Measurements from ENCODE around the gene RGSL1.

RGSL1 gene

GRCh38 chr1:182570611-182570970 is 120.6 kb downstream of the RGSL1 start:
- no peak overlapping the region for H4K8ac ChIP-seq (ENCODE audit: low read depth, low read length)
- H2AK5ac ChIP-seq (ENCODE audit: low read length) = no peak overlapping the region
- no peak overlapping the region for H3K4me3 ChIP-seq (ENCODE audit: low read length)
- H3K18ac ChIP-seq (ENCODE audit: low read length) = no peak overlapping the region
- H3K79me2 ChIP-seq (ENCODE audit: control insufficient read depth, insufficient read depth, low read length) = no peaks in the 10 kb centered on the region
- H2BK120ac ChIP-seq (ENCODE audit: low read depth, low read length) = no peak overlapping the region
- no peak overlapping the region for H3K4ac ChIP-seq (ENCODE audit: low read depth, low read length)
- H3K9ac ChIP-seq (ENCODE audit: low read length) = no peak overlapping the region
- H3K79me1 ChIP-seq (ENCODE audit: low read length) = no peaks in the 10 kb centered on the region
- no peak overlapping the region for H2BK5ac ChIP-seq (ENCODE audit: low read length)
- no CpG with 5 or more reads among the region's 2 CpGs for whole genome bisulfite sequencing (ENCODE audit: extremely low coverage, insufficient coverage, low lambda C conversion rate)
- no peak overlapping the region for H3K27ac ChIP-seq (ENCODE audit: low read depth, low read length)
- no peak for DNase-seq
- H3K4me1 ChIP-seq (ENCODE audit: control insufficient read depth, low read depth, low read length) = no peaks in the 10 kb centered on the region
- H3K56ac ChIP-seq (ENCODE audit: low read length) = no peak overlapping the region
- no peak overlapping the region for H3K23ac ChIP-seq (ENCODE audit: low read length)
- H3K36me3 ChIP-seq (ENCODE audit: control insufficient read depth, insufficient read depth, low read length) = no peaks in the 10 kb centered on the region
- H2BK15ac ChIP-seq (replicated peaks; ENCODE audit: low read depth) = no peak overlapping the region
- H4K5ac ChIP-seq (ENCODE audit: low read length) = no peak overlapping the region
- H3K4me2 ChIP-seq (ENCODE audit: low read length) = no peak overlapping the region
- H3K27me3 ChIP-seq (ENCODE audit: insufficient read depth, low read length, poor library complexity) = no peaks in the 10 kb centered on the region

- Histone ChIP-seq H3K9ac (ENCODE audit: low read length) (no peak overlapping the region), H2BK15ac (replicated peaks; ENCODE audit: low read depth) (no peak overlapping the region), H3K79me1 (ENCODE audit: low read length) (no peaks in the 10 kb centered on the region), H3K27me3 (ENCODE audit: insufficient read depth, low read length, poor library complexity) (no peaks in the 10 kb centered on the region), H3K4ac (ENCODE audit: low read depth, low read length) (no peak overlapping the region), H3K4me3 (ENCODE audit: low read length) (no peak overlapping the region), H2AK5ac (ENCODE audit: low read length) (no peak overlapping the region), H2BK5ac (ENCODE audit: low read length) (no peak overlapping the region), H3K4me2 (ENCODE audit: low read length) (no peak overlapping the region), H3K36me3 (ENCODE audit: control insufficient read depth, insufficient read depth, low read length) (no peaks in the 10 kb centered on the region), H4K5ac (ENCODE audit: low read length) (no peak overlapping the region), H3K23ac (ENCODE audit: low read length) (no peak overlapping the region), H3K79me2 (ENCODE audit: control insufficient read depth, insufficient read depth, low read length) (no peaks in the 10 kb centered on the region), H4K8ac (ENCODE audit: low read depth, low read length) (no peak overlapping the region), H2BK120ac (ENCODE audit: low read depth, low read length) (no peak overlapping the region), H3K4me1 (ENCODE audit: control insufficient read depth, low read depth, low read length) (no peaks in the 10 kb centered on the region), H3K18ac (ENCODE audit: low read length) (no peak overlapping the region), H3K56ac (ENCODE audit: low read length) (no peak overlapping the region), H3K27ac (ENCODE audit: low read depth, low read length) (no peak overlapping the region)
- whole genome bisulfite sequencing (ENCODE audit: extremely low coverage, insufficient coverage, low lambda C conversion rate) = no CpG with 5 or more reads among the region's 4 CpGs
- DNase-seq = no peak
Observed at GRCh38 chr1:182574156-182574555, 124.2 kb downstream of the RGSL1 start.

DNA sequence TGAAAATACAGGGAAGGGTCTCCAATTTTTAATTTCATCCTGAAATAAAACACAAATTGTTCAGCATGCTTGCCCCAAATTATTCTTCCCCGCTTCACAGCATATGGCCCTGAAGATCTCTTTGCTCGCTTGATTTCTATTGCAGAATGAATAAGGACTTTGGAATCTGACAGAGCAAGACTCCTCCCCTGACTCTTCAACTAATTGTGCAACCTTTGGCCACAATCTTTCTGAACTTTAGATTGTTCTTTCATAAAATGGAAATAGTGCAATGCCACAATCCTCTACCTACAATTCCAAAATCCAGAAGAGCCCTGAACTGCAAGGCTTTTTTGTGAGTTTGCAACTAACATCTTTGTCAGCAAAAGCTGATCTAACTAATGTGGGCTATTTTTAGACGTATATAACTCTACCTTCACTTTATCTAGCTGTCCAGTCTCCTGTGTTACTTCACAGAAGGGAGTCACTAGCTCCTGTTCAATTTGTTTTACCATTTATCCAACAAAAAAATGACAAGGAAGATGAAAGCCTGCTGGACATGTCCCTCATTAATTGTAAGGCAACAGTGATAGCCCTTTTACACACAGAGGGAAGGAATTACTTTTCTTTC is 125.7 kb downstream of the RGSL1 start:
- Histone ChIP-seq H3K56ac (ENCODE audit: low read length) (no peak overlapping the region), H3K9ac (ENCODE audit: low read length) (no peak overlapping the region), H3K4me3 (ENCODE audit: low read length) (no peak overlapping the region), H3K4me1 (ENCODE audit: control insufficient read depth, low read depth, low read length) (no peaks in the 10 kb centered on the region), H4K5ac (ENCODE audit: low read length) (no peak overlapping the region), H2BK5ac (ENCODE audit: low read length) (no peak overlapping the region), H2BK120ac (ENCODE audit: low read depth, low read length) (no peak overlapping the region), H3K27me3 (ENCODE audit: insufficient read depth, low read length, poor library complexity) (no peaks in the 10 kb centered on the region), H2BK15ac (replicated peaks; ENCODE audit: low read depth) (no peak overlapping the region), H2AK5ac (ENCODE audit: low read length) (no peak overlapping the region), H4K8ac (ENCODE audit: low read depth, low read length) (no peak overlapping the region), H3K4ac (ENCODE audit: low read depth, low read length) (no peak overlapping the region), H3K23ac (ENCODE audit: low read length) (no peak overlapping the region), H3K18ac (ENCODE audit: low read length) (no peak overlapping the region), H3K79me1 (ENCODE audit: low read length) (no peaks in the 10 kb centered on the region), H3K27ac (ENCODE audit: low read depth, low read length) (no peak overlapping the region), H3K36me3 (ENCODE audit: control insufficient read depth, insufficient read depth, low read length) (no peaks in the 10 kb centered on the region), H3K79me2 (ENCODE audit: control insufficient read depth, insufficient read depth, low read length) (no peaks in the 10 kb centered on the region), H3K4me2 (ENCODE audit: low read length) (no peak overlapping the region)
- no peak for DNase-seq
- no CpG with 5 or more reads among the region's 3 CpGs for WGBS (ENCODE audit: extremely low coverage, insufficient coverage, low lambda C conversion rate)

DNA sequence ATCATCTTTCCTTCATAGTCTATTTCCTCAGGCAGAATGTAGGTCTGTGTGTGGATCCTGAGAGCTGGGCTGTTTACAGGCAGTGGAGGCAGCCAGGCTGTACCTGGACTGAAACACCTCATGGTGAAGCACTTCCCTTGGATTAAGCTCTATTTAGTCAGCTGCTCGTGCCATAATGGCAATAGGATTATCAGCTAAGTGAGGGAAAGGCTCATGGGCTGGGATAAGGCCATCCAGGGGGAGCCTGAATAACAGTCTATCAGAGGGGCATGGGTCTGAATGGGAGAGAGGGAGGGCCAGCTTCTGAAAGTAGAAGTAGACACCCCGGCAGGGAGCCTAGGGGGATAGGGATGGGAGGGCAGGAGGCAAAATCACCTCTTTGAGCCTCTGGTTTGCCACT is 130.8 kb downstream of the RGSL1 start:
- Histone ChIP-seq H3K27ac (ENCODE audit: low read depth, low read length) (no peak overlapping the region), H2BK5ac (ENCODE audit: low read length) (no peak overlapping the region), H3K56ac (ENCODE audit: low read length) (no peak overlapping the region), H4K8ac (ENCODE audit: low read depth, low read length) (no peak overlapping the region), H4K5ac (ENCODE audit: low read length) (no peak overlapping the region), H2BK120ac (ENCODE audit: low read depth, low read length) (no peak overlapping the region), H3K18ac (ENCODE audit: low read length) (no peak overlapping the region), H3K79me2 (ENCODE audit: control insufficient read depth, insufficient read depth, low read length) (no peaks in the 10 kb centered on the region), H3K4me3 (ENCODE audit: low read length) (no peak overlapping the region), H3K9ac (ENCODE audit: low read length) (no peak overlapping the region), H3K4ac (ENCODE audit: low read depth, low read length) (no peak overlapping the region), H3K36me3 (ENCODE audit: control insufficient read depth, insufficient read depth, low read length) (no peaks in the 10 kb centered on the region), H2BK15ac (replicated peaks; ENCODE audit: low read depth) (no peak overlapping the region), H3K23ac (ENCODE audit: low read length) (no peak overlapping the region), H3K4me1 (ENCODE audit: control insufficient read depth, low read depth, low read length) (no peaks in the 10 kb centered on the region), H3K27me3 (ENCODE audit: insufficient read depth, low read length, poor library complexity) (no peaks in the 10 kb centered on the region), H2AK5ac (ENCODE audit: low read length) (no peak overlapping the region), H3K79me1 (ENCODE audit: low read length) (no peaks in the 10 kb centered on the region), H3K4me2 (ENCODE audit: low read length) (no peak overlapping the region)
- DNase-seq = no peak
- no CpG with 5 or more reads among the region's 2 CpGs for WGBS (ENCODE audit: extremely low coverage, insufficient coverage, low lambda C conversion rate)

- Histone ChIP-seq H2BK120ac (ENCODE audit: low read depth, low read length) (no peak overlapping the region), H3K4ac (ENCODE audit: low read depth, low read length) (no peak overlapping the region), H3K23ac (ENCODE audit: low read length) (no peak overlapping the region), H3K18ac (ENCODE audit: low read length) (no peak overlapping the region), H3K79me1 (ENCODE audit: low read length) (no peaks in the 10 kb centered on the region), H3K9ac (ENCODE audit: low read length) (no peak overlapping the region), H3K4me3 (ENCODE audit: low read length) (no peak overlapping the region), H3K4me2 (ENCODE audit: low read length) (no peak overlapping the region), H3K36me3 (ENCODE audit: control insufficient read depth, insufficient read depth, low read length) (no peaks in the 10 kb centered on the region), H3K56ac (ENCODE audit: low read length) (no peak overlapping the region), H2BK5ac (ENCODE audit: low read length) (no peak overlapping the region), H3K27ac (ENCODE audit: low read depth, low read length) (no peak overlapping the region), H4K5ac (ENCODE audit: low read length) (no peak overlapping the region), H2BK15ac (replicated peaks; ENCODE audit: low read depth) (no peak overlapping the region), H3K79me2 (ENCODE audit: control insufficient read depth, insufficient read depth, low read length) (no peaks in the 10 kb centered on the region), H4K8ac (ENCODE audit: low read depth, low read length) (no peak overlapping the region), H3K27me3 (ENCODE audit: insufficient read depth, low read length, poor library complexity) (no peaks in the 10 kb centered on the region), H3K4me1 (ENCODE audit: control insufficient read depth, low read depth, low read length) (no peaks in the 10 kb centered on the region), H2AK5ac (ENCODE audit: low read length) (no peak overlapping the region)
- WGBS (ENCODE audit: extremely low coverage, insufficient coverage, low lambda C conversion rate) = no CpG with 5 or more reads among the region's 4 CpGs
- DNase-seq = no peak
Observed at GRCh38 chr1:182584746-182585145, 134.8 kb downstream of the RGSL1 start.

DNA sequence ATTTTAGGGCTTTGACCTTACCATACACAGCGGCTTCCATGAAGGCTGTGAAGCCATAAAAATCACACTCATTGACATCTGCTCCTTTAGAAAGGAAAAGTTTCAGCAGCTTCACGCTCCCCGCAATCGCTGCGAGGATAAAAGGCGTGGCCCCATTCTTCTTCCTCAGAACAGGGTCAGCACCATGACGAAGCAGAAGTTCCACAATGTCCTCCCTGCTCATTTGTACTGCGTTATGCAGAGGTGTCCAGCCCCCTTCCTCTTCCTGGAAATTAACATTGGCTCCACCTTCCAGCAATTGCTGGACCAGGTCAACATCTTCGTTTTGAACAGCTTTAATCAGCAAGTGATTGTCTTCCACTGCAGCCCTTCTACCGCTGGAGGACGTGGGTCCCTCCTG is 136.4 kb downstream of the RGSL1 start:
- Histone ChIP-seq H2AK5ac (ENCODE audit: low read length) (no peak overlapping the region), H2BK120ac (ENCODE audit: low read depth, low read length) (no peak overlapping the region), H3K36me3 (ENCODE audit: control insufficient read depth, insufficient read depth, low read length) (no peaks in the 10 kb centered on the region), H3K27me3 (ENCODE audit: insufficient read depth, low read length, poor library complexity) (no peaks in the 10 kb centered on the region), H2BK5ac (ENCODE audit: low read length) (no peak overlapping the region), H4K8ac (ENCODE audit: low read depth, low read length) (no peak overlapping the region), H4K5ac (ENCODE audit: low read length) (no peak overlapping the region), H3K4ac (ENCODE audit: low read depth, low read length) (no peak overlapping the region), H3K79me2 (ENCODE audit: control insufficient read depth, insufficient read depth, low read length) (no peaks in the 10 kb centered on the region), H3K4me2 (ENCODE audit: low read length) (no peak overlapping the region), H3K4me1 (ENCODE audit: control insufficient read depth, low read depth, low read length) (no peaks in the 10 kb centered on the region), H3K18ac (ENCODE audit: low read length) (no peak overlapping the region), H3K79me1 (ENCODE audit: low read length) (no peaks in the 10 kb centered on the region), H3K23ac (ENCODE audit: low read length) (no peak overlapping the region), H3K9ac (ENCODE audit: low read length) (no peak overlapping the region), H2BK15ac (replicated peaks; ENCODE audit: low read depth) (no peak overlapping the region), H3K4me3 (ENCODE audit: low read length) (no peak overlapping the region), H3K56ac (ENCODE audit: low read length) (no peak overlapping the region), H3K27ac (ENCODE audit: low read depth, low read length) (no peak overlapping the region)
- WGBS (ENCODE audit: extremely low coverage, insufficient coverage, low lambda C conversion rate) = no CpG with 5 or more reads among the region's 11 CpGs
- DNase-seq = no peak
